GM21528 (cell line): ENCODE data around the gene CSE1L.
"Not testable (repeated sequence)": the region's sequence is repeated elsewhere in the genome, so short reads cannot be mapped to it uniquely, and the experiment has no call there.

Experiments used
- ATAC-seq: cut with Tn5 transposase; IDR thresholded peaks from one replicate; pipeline ENCODE4 v1.9.1; 2021; ENCODE audit warnings: mild to moderate bottlenecking, moderate library complexity; ENCODE audit not compliant: unreplicated experiment, low FRiP score

CSE1L gene

GRCh38 chr20:49063279-49063678 is 17.2 kb downstream of the CSE1L start:
- no peak for ATAC-seq

GRCh38 chr20:49074521-49074920 is 28.4 kb downstream of the CSE1L start:
- no peak for ATAC-seq

GRCh38 chr20:49078310-49078709 is 32.2 kb downstream of the CSE1L start:
- no peak for ATAC-seq

- ATAC-seq: not testable (repeated sequence)
Observed at GRCh38 chr20:49082295-49082694, 36.2 kb downstream of the CSE1L start.

GRCh38 chr20:49091104-49091503 is 45.0 kb downstream of the CSE1L start:
- no peak for ATAC-seq

GRCh38 chr20:49091762-49092161 is 45.6 kb downstream of the CSE1L start:
- ATAC-seq: no peak

- no peak for ATAC-seq
Observed at GRCh38 chr20:49096203-49096730, 50.2 kb downstream of the CSE1L start.

GRCh38 chr20:49097159-49097558 is 51.0 kb downstream of the CSE1L start:
- ATAC-seq: no peak

- ATAC-seq: no peak
Observed at GRCh38 chr20:49098136-49098535, 52.0 kb downstream of the CSE1L start.

- ATAC-seq: no peak
Observed at GRCh38 chr20:49099011-49099410, 52.9 kb downstream of the CSE1L start.

GRCh38 chr20:49100292-49100691 is 54.2 kb downstream of the CSE1L start:
- not testable (repeated sequence) for ATAC-seq

GRCh38 chr20:49100972-49101371 is 54.9 kb downstream of the CSE1L start:
- no peak for ATAC-seq

GRCh38 chr20:49103019-49103418 is 56.9 kb downstream of the CSE1L start:
- ATAC-seq: no peak

- no peak for ATAC-seq
Observed at GRCh38 chr20:49103647-49104364, 57.7 kb downstream of the CSE1L start.

GRCh38 chr20:49104365-49104648 is 58.2 kb downstream of the CSE1L start:
- ATAC-seq: no peak

- ATAC-seq: not testable (repeated sequence)
Observed at GRCh38 chr20:49104979-49105547, 59.0 kb downstream of the CSE1L start.

- ATAC-seq: no peak
Observed at GRCh38 chr20:49106328-49106727, 60.2 kb downstream of the CSE1L start.

- no peak for ATAC-seq
Observed at GRCh38 chr20:49110767-49111694, 64.9 kb downstream of the CSE1L start.

- ATAC-seq: no peak
Observed at GRCh38 chr20:49112596-49113274, 66.6 kb downstream of the CSE1L start.

GRCh38 chr20:49115564-49115963 is 69.5 kb downstream of the CSE1L start:
- no peak for ATAC-seq

- no peak for ATAC-seq
Observed at GRCh38 chr20:49118307-49118706, 72.2 kb downstream of the CSE1L start.
